Brain pericyte (primary cell): Measurements from ENCODE around the gene MARCHF6.
"Not testable (repeated sequence)": the region's sequence is repeated elsewhere in the genome, so short reads cannot be mapped to it uniquely, and the experiment has no call there.

Experiments
- DNase-seq: peaks from one replicate; pipeline ENCODE4 v3.0.0-alpha.2; 2012; ENCODE audit warnings: low read depth, low spot score

The MARCHF6 gene

GRCh38 chr5:10351199-10351905 is 2.1 kb upstream of the MARCHF6 start:
- DNase-seq, result no peak

- no peak for DNase-seq
Observed at GRCh38 chr5:10351919-10352318, 1.6 kb upstream of the MARCHF6 start.

- DNase-seq, result no peak
Observed at GRCh38 chr5:10352430-10353240, 860 bp upstream of the MARCHF6 start.

GRCh38 chr5:10354048-10354872 is 765 bp downstream of the MARCHF6 start:
- DNase-seq, result no peak

GRCh38 chr5:10355071-10355889 is 1.8 kb downstream of the MARCHF6 start:
- no peak for DNase-seq

GRCh38 chr5:10358999-10359398 is 5.5 kb downstream of the MARCHF6 start:
- DNase-seq, result no peak

GRCh38 chr5:10360686-10361085 is 7.2 kb downstream of the MARCHF6 start:
- no peak for DNase-seq

GRCh38 chr5:10363519-10364185 is 10.2 kb downstream of the MARCHF6 start:
- DNase-seq, result no peak

- no peak for DNase-seq
Observed at GRCh38 chr5:10364186-10364689, 10.7 kb downstream of the MARCHF6 start.

- DNase-seq, result no peak
Observed at GRCh38 chr5:10365782-10366181, 12.3 kb downstream of the MARCHF6 start.

GRCh38 chr5:10366310-10367272 is 13.1 kb downstream of the MARCHF6 start:
- no peak for DNase-seq

- no peak for DNase-seq
Observed at GRCh38 chr5:10367579-10367978, 14.1 kb downstream of the MARCHF6 start.

- no peak for DNase-seq
Observed at GRCh38 chr5:10370931-10371330, 17.4 kb downstream of the MARCHF6 start.

GRCh38 chr5:10371369-10371768 is 17.9 kb downstream of the MARCHF6 start:
- DNase-seq, result not testable (repeated sequence)

- DNase-seq, result no peak
Observed at GRCh38 chr5:10372726-10373709, 19.5 kb downstream of the MARCHF6 start.

- DNase-seq, result no peak
Observed at GRCh38 chr5:10374046-10375022, 20.8 kb downstream of the MARCHF6 start.

GRCh38 chr5:10375146-10375545 is 21.7 kb downstream of the MARCHF6 start:
- not testable (repeated sequence) for DNase-seq
